ENCODE results near the gene PPP1R15A. TPM values are rescaled to one million over a fixed set of nuclear protein-coding genes. Genes with fewer than 3 reads are reported as not detected.

The PPP1R15A gene
- total and polyA plus RNA-seq, 2 donors, result 21.8 to 122 TPM

DNA sequence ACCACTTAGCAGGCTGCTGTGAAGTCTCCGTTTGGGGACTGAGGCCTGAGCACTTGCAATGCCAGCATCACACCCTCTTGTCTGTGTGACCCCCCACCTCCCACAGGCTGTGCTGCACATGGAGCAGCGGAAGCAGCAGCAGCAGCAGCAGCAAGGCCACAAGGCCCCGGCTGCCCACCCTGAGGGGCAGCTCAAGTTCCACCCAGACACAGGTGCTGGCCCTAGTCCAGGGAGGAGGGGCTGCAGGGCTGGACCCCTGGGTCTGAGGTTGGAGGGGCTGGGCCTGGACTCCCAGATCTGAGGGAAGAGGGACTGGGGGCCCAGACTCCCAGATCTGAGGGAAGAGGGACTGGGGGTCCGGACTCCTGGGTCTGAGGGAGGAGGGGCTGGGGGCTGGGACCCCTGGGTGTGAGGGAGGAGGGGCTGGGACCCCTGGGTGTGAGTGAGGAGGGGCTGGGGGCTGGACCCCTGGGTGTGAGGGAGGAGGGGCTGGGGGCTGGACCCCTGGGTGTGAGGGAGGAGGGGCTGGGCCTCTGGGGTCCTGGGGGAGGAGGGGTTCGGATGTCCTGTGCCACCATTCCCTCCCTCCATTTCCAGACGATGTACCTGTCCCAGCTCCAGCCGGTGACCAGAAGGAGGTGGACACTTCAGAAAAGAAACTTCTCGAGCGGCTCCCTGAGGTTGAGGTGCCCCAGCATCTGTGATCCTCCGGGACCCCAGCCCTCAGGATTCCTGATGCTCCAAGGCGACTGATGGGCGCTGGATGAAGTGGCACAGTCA is 49.7 kb downstream of the PPP1R15A start:
- Histone ChIP-seq H3K4me3 (ENCODE audit: low read depth, low read length) (no peak overlapping the region), H3K27ac (ENCODE audit: low read depth) (no peak overlapping the region), H3K36me3 (ENCODE audit: insufficient read depth) (no peaks in the 10 kb centered on the region), H3K4me1 (ENCODE audit: insufficient read depth) (no peaks in the 10 kb centered on the region)
- 91% methylated on average over 12 of the region's 12 CpGs for WGBS
- no peak for DNase-seq (ENCODE audit: extremely low spot score)

GRCh38 chr19:48922548-48923490 is 50.6 kb downstream of the PPP1R15A start:
- Histone ChIP-seq H3K4me1 (ENCODE audit: insufficient read depth) (no peaks in the 10 kb centered on the region), H3K36me3 (ENCODE audit: insufficient read depth) (no peaks in the 10 kb centered on the region), H3K27ac (ENCODE audit: low read depth) (no peak overlapping the region), H3K4me3 (ENCODE audit: low read depth, low read length) (no peak overlapping the region)
- no peak for DNase-seq (ENCODE audit: extremely low spot score)
- 85% methylated on average over 18 of the region's 18 CpGs for WGBS

DNA sequence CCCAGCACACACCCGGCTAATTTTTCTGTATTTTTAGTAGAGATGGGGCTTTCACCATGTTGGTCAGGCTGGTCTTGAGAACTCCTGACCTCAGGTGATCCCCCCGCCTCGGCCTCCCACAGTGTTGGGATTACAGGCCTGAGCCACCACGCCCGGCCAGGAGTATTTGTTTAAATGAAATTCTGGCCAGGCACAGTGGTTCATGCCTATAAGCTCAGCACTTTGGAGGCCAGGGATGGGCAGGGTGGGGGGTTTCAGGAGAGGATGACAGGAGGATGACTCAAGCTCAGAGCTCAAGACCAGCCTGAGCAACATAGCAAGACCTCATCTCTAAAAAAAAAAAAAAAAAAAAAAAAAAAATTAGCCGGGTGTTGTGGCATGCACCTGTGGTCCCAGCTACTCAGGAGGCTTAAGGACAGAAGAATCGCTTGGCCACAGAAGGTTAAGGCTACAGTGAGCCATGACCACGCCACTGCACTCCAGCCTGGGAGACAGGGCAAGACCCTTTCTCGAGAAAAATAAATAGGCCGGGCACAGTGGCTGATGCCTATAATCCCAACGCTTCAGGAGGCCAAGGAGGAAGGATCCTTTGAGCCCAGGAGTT is 53.1 kb downstream of the PPP1R15A start:
- no peak overlapping the region for H3K27ac ChIP-seq (ENCODE audit: low read depth)
- 74% methylated on average over 11 of the region's 11 CpGs for WGBS
- no peak for DNase-seq (ENCODE audit: extremely low spot score)
- no peak overlapping the region for H3K4me3 ChIP-seq (ENCODE audit: low read depth, low read length)
- no peaks in the 10 kb centered on the region for H3K4me1 ChIP-seq (ENCODE audit: insufficient read depth)
- no peaks in the 10 kb centered on the region for H3K36me3 ChIP-seq (ENCODE audit: insufficient read depth)

Other genes starting within 250 kb of the PPP1R15A start
Only the 30 nearest of the 32 such genes appear.
- 4.6 TPM for gene DBP, start 235.0 kb upstream of the PPP1R15A start, total RNA-seq
- gene DBP, start 235.0 kb upstream of the PPP1R15A start, polyA plus RNA-seq, result 12.3 TPM
- gene CA11, start 226.2 kb upstream of the PPP1R15A start, total RNA-seq, result 1.8 TPM
- gene CA11, start 226.2 kb upstream of the PPP1R15A start, polyA plus RNA-seq, result 13.4 TPM
- 0.53 TPM for gene NTN5, start 199.4 kb upstream of the PPP1R15A start, total RNA-seq
- 0.80 TPM for gene NTN5, start 199.4 kb upstream of the PPP1R15A start, polyA plus RNA-seq
- gene FUT2, start 176.4 kb upstream of the PPP1R15A start, total RNA-seq, result 0.79 TPM
- 0.41 TPM for gene FUT2, start 176.4 kb upstream of the PPP1R15A start, polyA plus RNA-seq
- gene MAMSTR, start 152.7 kb upstream of the PPP1R15A start, total RNA-seq, result 2.5 TPM
- 3.0 TPM for gene MAMSTR, start 152.7 kb upstream of the PPP1R15A start, polyA plus RNA-seq
- gene RASIP1, start 131.8 kb upstream of the PPP1R15A start, total RNA-seq, result 10.8 TPM
- gene RASIP1, start 131.8 kb upstream of the PPP1R15A start, polyA plus RNA-seq, result 15.5 TPM
- not detected for gene IZUMO1, start 125.5 kb upstream of the PPP1R15A start, total RNA-seq
- gene IZUMO1, start 125.5 kb upstream of the PPP1R15A start, polyA plus RNA-seq, result not detected
- 1.6 TPM for gene FUT1, start 119.8 kb upstream of the PPP1R15A start, total RNA-seq
- 1.5 TPM for gene FUT1, start 119.8 kb upstream of the PPP1R15A start, polyA plus RNA-seq
- gene FGF21, start 116.9 kb upstream of the PPP1R15A start, total RNA-seq, result not detected
- not detected for gene FGF21, start 116.9 kb upstream of the PPP1R15A start, polyA plus RNA-seq
- gene BCAT2, start 61.4 kb upstream of the PPP1R15A start, total RNA-seq, result 34.4 TPM
- 79.2 TPM for gene BCAT2, start 61.4 kb upstream of the PPP1R15A start, polyA plus RNA-seq
- gene HSD17B14, start 35.9 kb upstream of the PPP1R15A start, total RNA-seq, result 3.4 TPM
- gene HSD17B14, start 35.9 kb upstream of the PPP1R15A start, polyA plus RNA-seq, result 18.6 TPM
- 11.5 TPM for gene PLEKHA4, start 3.8 kb upstream of the PPP1R15A start, total RNA-seq
- 56.4 TPM for gene PLEKHA4, start 3.8 kb upstream of the PPP1R15A start, polyA plus RNA-seq
- not detected for gene TULP2, start 26.3 kb downstream of the PPP1R15A start, total RNA-seq
- gene TULP2, start 26.3 kb downstream of the PPP1R15A start, polyA plus RNA-seq, result 0.57 TPM
- 107 TPM for gene NUCB1, start 27.9 kb downstream of the PPP1R15A start, total RNA-seq
- 478 TPM for gene NUCB1, start 27.9 kb downstream of the PPP1R15A start, polyA plus RNA-seq
- 0.37 TPM for gene DHDH, start 61.3 kb downstream of the PPP1R15A start, total RNA-seq
- 0.75 TPM for gene DHDH, start 61.3 kb downstream of the PPP1R15A start, polyA plus RNA-seq
- gene BAX, start 82.5 kb downstream of the PPP1R15A start, total RNA-seq, result 13.1 TPM
- gene BAX, start 82.5 kb downstream of the PPP1R15A start, polyA plus RNA-seq, result 73.0 TPM
- gene FTL, start 92.9 kb downstream of the PPP1R15A start, total RNA-seq, result 1,234 TPM
- 4,798 TPM for gene FTL, start 92.9 kb downstream of the PPP1R15A start, polyA plus RNA-seq
- gene GYS1, start 120.9 kb downstream of the PPP1R15A start, total RNA-seq, result 33.3 TPM
- 39.5 TPM for gene GYS1, start 120.9 kb downstream of the PPP1R15A start, polyA plus RNA-seq
- 61.3 TPM for gene RUVBL2, start 121.5 kb downstream of the PPP1R15A start, total RNA-seq
- gene RUVBL2, start 121.5 kb downstream of the PPP1R15A start, polyA plus RNA-seq, result 83.4 TPM
- not detected for gene LHB, start 144.7 kb downstream of the PPP1R15A start, total RNA-seq
- gene LHB, start 144.7 kb downstream of the PPP1R15A start, polyA plus RNA-seq, result not detected
- not detected for gene CGB3, start 151.9 kb downstream of the PPP1R15A start, total RNA-seq
- not detected for gene CGB3, start 151.9 kb downstream of the PPP1R15A start, polyA plus RNA-seq
- gene CGB2, start 159.5 kb downstream of the PPP1R15A start, total RNA-seq, result not detected
- gene CGB2, start 159.5 kb downstream of the PPP1R15A start, polyA plus RNA-seq, result not detected
- gene CGB1, start 164.5 kb downstream of the PPP1R15A start, total RNA-seq, result not detected
- gene CGB1, start 164.5 kb downstream of the PPP1R15A start, polyA plus RNA-seq, result not detected
- gene CGB5, start 171.4 kb downstream of the PPP1R15A start, total RNA-seq, result not detected
- gene CGB5, start 171.4 kb downstream of the PPP1R15A start, polyA plus RNA-seq, result not detected
- not detected for gene CGB8, start 176.7 kb downstream of the PPP1R15A start, total RNA-seq
- gene CGB8, start 176.7 kb downstream of the PPP1R15A start, polyA plus RNA-seq, result not detected
- gene CGB7, start 185.3 kb downstream of the PPP1R15A start, total RNA-seq, result not detected
- 0.37 TPM for gene CGB7, start 185.3 kb downstream of the PPP1R15A start, polyA plus RNA-seq
- 2.5 TPM for gene NTF4, start 192.4 kb downstream of the PPP1R15A start, total RNA-seq
- gene NTF4, start 192.4 kb downstream of the PPP1R15A start, polyA plus RNA-seq, result 4.1 TPM
- gene KCNA7, start 200.3 kb downstream of the PPP1R15A start, total RNA-seq, result not detected
- gene KCNA7, start 200.3 kb downstream of the PPP1R15A start, polyA plus RNA-seq, result not detected
- 166 TPM for gene SNRNP70, start 213.0 kb downstream of the PPP1R15A start, total RNA-seq
- 191 TPM for gene SNRNP70, start 213.0 kb downstream of the PPP1R15A start, polyA plus RNA-seq
- 4.7 TPM for gene LIN7B, start 241.9 kb downstream of the PPP1R15A start, total RNA-seq
- gene LIN7B, start 241.9 kb downstream of the PPP1R15A start, polyA plus RNA-seq, result 18.5 TPM